Activated CD4-positive, alpha-beta memory T cell treated with anti-CD3 and anti-CD28 coated beads, Interleukin-2, amount 10 ng/mL, durations not matched to agents 7 days and 5 days (primary cell): ENCODE data around the gene RNASE9. TPM values are rescaled to one million over a fixed set of nuclear protein-coding genes. Genes with fewer than 3 reads are reported as not detected.
"Not testable (repeated sequence)": the region's sequence is repeated elsewhere in the genome, so short reads cannot be mapped to it uniquely, and the experiment has no call there.

Source experiments
- CTCF ChIA-PET: fragments of 350-600 bp; sonication (Branson Sonifier 250); formaldehyde crosslinking; loops from one replicate; lab custom pipeline; 2021; ENCODE audit warnings: antibody characterized with exemption, inconsistent platforms; lab: Charles Lee
- POLR2A ChIA-PET: fragments of 350-600 bp; sonication (Branson Sonifier 250); formaldehyde crosslinking; loops from one replicate; lab custom pipeline; 2021; ENCODE audit warnings: antibody characterized with exemption; lab: Charles Lee
- DNase-seq: peaks from one replicate; pipeline ENCODE4 v3.0.0-alpha.2; 2020
- H3K27ac Mint-ChIP-seq: one replicate; pipeline ENCODE4 v1.8.0; 2021; ENCODE audit warnings: mild to moderate bottlenecking, mixed read lengths
- H3K27me3 Mint-ChIP-seq: one replicate; pipeline ENCODE4 v1.8.0; 2021; ENCODE audit warnings: mixed read lengths
- H3K36me3 Mint-ChIP-seq: one replicate; pipeline ENCODE4 v1.8.0; 2021; ENCODE audit warnings: low read depth, mixed read lengths
- H3K4me1 Mint-ChIP-seq: one replicate; pipeline ENCODE4 v1.8.0; 2021; ENCODE audit warnings: mixed read lengths
- H3K4me3 Mint-ChIP-seq: one replicate; pipeline ENCODE4 v1.8.0; 2021; ENCODE audit warnings: mild to moderate bottlenecking, mixed read lengths
- H3K9me3 Mint-ChIP-seq: one replicate; pipeline ENCODE4 v1.8.0; 2021; ENCODE audit warnings: mixed read lengths
- total RNA-seq, 2 experiments: library from RNA; stranded (reverse); gene quantifications; one replicate each; pipeline ENCODE4 v1.2.3, GENCODE V29; 2021

Gene RNASE9
- total RNA-seq, 2 experiments from 2014 or later = not detected

GRCh38 chr14:20568393-20568792, 7.5 kb upstream of the RNASE9 start:
- no peak overlapping the region for H3K27ac Mint-ChIP-seq
- H3K36me3 Mint-ChIP-seq = peaks cover 4% of the 10 kb centered on the region
- ChIA-PET POLR2A (no interaction called here), CTCF (no interaction called here)
- no peaks in the 10 kb centered on the region for H3K27me3 Mint-ChIP-seq
- H3K4me1 Mint-ChIP-seq = no peaks in the 10 kb centered on the region
- peaks cover 7% of the 10 kb centered on the region for H3K9me3 Mint-ChIP-seq
- DNase-seq = no peak
- H3K4me3 Mint-ChIP-seq = no peak overlapping the region

- H3K36me3 Mint-ChIP-seq, POLR2A ChIA-PET, H3K4me1 Mint-ChIP-seq, CTCF ChIA-PET, H3K4me3 Mint-ChIP-seq, H3K9me3 Mint-ChIP-seq, DNase-seq, H3K27me3 Mint-ChIP-seq, H3K27ac Mint-ChIP-seq: not testable (repeated sequence)
These were observed 6.4 kb upstream of the RNASE9 start for GRCh38 chr14:20567199-20567598.

- Mint-ChIP-seq H3K36me3 (peaks cover 4% of the 10 kb centered on the region), H3K4me1 (no peaks in the 10 kb centered on the region), H3K27ac (no peak overlapping the region), H3K27me3 (peaks cover 2% of the 10 kb centered on the region), H3K9me3 (peaks cover 5% of the 10 kb centered on the region), H3K4me3 (no peak overlapping the region)
- ChIA-PET CTCF (no interaction called here), POLR2A (no interaction called here)
- DNase-seq = no peak
These were observed 3.7 kb upstream of the RNASE9 start for GRCh38 chr14:20564501-20564997.

GRCh38 chr14:20563971-20564370, 3.1 kb upstream of the RNASE9 start:
- Mint-ChIP-seq H3K9me3 (peaks cover 5% of the 10 kb centered on the region), H3K36me3 (peaks cover 4% of the 10 kb centered on the region), H3K27me3 (peaks cover 2% of the 10 kb centered on the region), H3K27ac (no peak overlapping the region), H3K4me1 (no peaks in the 10 kb centered on the region), H3K4me3 (no peak overlapping the region)
- CTCF ChIA-PET = interaction anchor here (0.6 kb wide), 1 partner anchor 45 kb away, joined by 5 read pairs; no protein-coding TSS in a partner anchor
- DNase-seq = no peak
- POLR2A ChIA-PET = no interaction called here

- POLR2A ChIA-PET = no interaction called here
- CTCF ChIA-PET = no interaction called here
- Mint-ChIP-seq H3K9me3 (no peaks in the 10 kb centered on the region), H3K4me1 (no peaks in the 10 kb centered on the region), H3K36me3 (no peaks in the 10 kb centered on the region), H3K27me3 (peaks cover 2% of the 10 kb centered on the region), H3K4me3 (no peak overlapping the region), H3K27ac (no peak overlapping the region)
- no peak for DNase-seq
These were observed 1.4 kb downstream of the RNASE9 start for GRCh38 chr14:20559461-20559904.

GRCh38 chr14:20557212-20557542, 3.7 kb downstream of the RNASE9 start:
- CTCF ChIA-PET = no interaction called here
- Mint-ChIP-seq H3K27ac (no peak overlapping the region), H3K36me3 (no peaks in the 10 kb centered on the region), H3K4me3 (no peak overlapping the region), H3K9me3 (no peaks in the 10 kb centered on the region), H3K4me1 (no peaks in the 10 kb centered on the region), H3K27me3 (peaks cover 4% of the 10 kb centered on the region)
- no peak for DNase-seq
- POLR2A ChIA-PET = no interaction called here

- no peak for DNase-seq
- Mint-ChIP-seq H3K4me1 (no peaks in the 10 kb centered on the region), H3K4me3 (no peak overlapping the region), H3K27ac (no peak overlapping the region), H3K36me3 (no peaks in the 10 kb centered on the region), H3K9me3 (no peaks in the 10 kb centered on the region), H3K27me3 (peaks cover 4% of the 10 kb centered on the region)
- CTCF ChIA-PET = no interaction called here
- POLR2A ChIA-PET = no interaction called here
These were observed 4.2 kb downstream of the RNASE9 start for GRCh38 chr14:20556500-20557211.

- DNase-seq = no peak
- Mint-ChIP-seq H3K4me3 (no peak overlapping the region), H3K27me3 (peaks cover 2% of the 10 kb centered on the region), H3K27ac (no peak overlapping the region), H3K36me3 (no peaks in the 10 kb centered on the region), H3K9me3 (no peaks in the 10 kb centered on the region), H3K4me1 (no peaks in the 10 kb centered on the region)
- ChIA-PET CTCF (no interaction called here), POLR2A (no interaction called here)
These were observed 5.0 kb downstream of the RNASE9 start for GRCh38 chr14:20555845-20556244.

GRCh38 chr14:20553024-20553423, 7.8 kb downstream of the RNASE9 start:
- H3K4me1 Mint-ChIP-seq = no peaks in the 10 kb centered on the region
- H3K9me3 Mint-ChIP-seq = no peaks in the 10 kb centered on the region
- H3K4me3 Mint-ChIP-seq = no peak overlapping the region
- CTCF ChIA-PET = no interaction called here
- H3K27ac Mint-ChIP-seq = no peak overlapping the region
- peaks cover 2% of the 10 kb centered on the region for H3K27me3 Mint-ChIP-seq
- no peak for DNase-seq
- no peaks in the 10 kb centered on the region for H3K36me3 Mint-ChIP-seq
- POLR2A ChIA-PET = no interaction called here

GRCh38 chr14:20551606-20552005, 9.2 kb downstream of the RNASE9 start:
- no peaks in the 10 kb centered on the region for H3K9me3 Mint-ChIP-seq
- H3K4me3 Mint-ChIP-seq = no peak overlapping the region
- H3K27ac Mint-ChIP-seq = no peak overlapping the region
- POLR2A ChIA-PET = interaction anchor here (0.6 kb wide), 1 partner anchor 218 kb away, joined by 3 read pairs; no protein-coding TSS in a partner anchor
- no peaks in the 10 kb centered on the region for H3K4me1 Mint-ChIP-seq
- DNase-seq = no peak
- H3K27me3 Mint-ChIP-seq = peaks cover 2% of the 10 kb centered on the region
- H3K36me3 Mint-ChIP-seq = no peaks in the 10 kb centered on the region
- CTCF ChIA-PET = no interaction called here

GRCh38 chr14:20550926-20551325, 9.9 kb downstream of the RNASE9 start:
- no peak for DNase-seq
- Mint-ChIP-seq H3K36me3 (no peaks in the 10 kb centered on the region), H3K27me3 (peaks cover 3% of the 10 kb centered on the region), H3K4me3 (no peak overlapping the region), H3K9me3 (no peaks in the 10 kb centered on the region), H3K27ac (no peak overlapping the region), H3K4me1 (no peaks in the 10 kb centered on the region)
- POLR2A ChIA-PET = no interaction called here
- CTCF ChIA-PET = no interaction called here

GRCh38 chr14:20548414-20549158, 12.3 kb downstream of the RNASE9 start:
- H3K4me1 Mint-ChIP-seq = no peaks in the 10 kb centered on the region
- H3K27ac Mint-ChIP-seq = no peak overlapping the region
- DNase-seq = no peak
- no peaks in the 10 kb centered on the region for H3K36me3 Mint-ChIP-seq
- CTCF ChIA-PET = no interaction called here
- H3K9me3 Mint-ChIP-seq = no peaks in the 10 kb centered on the region
- POLR2A ChIA-PET = no interaction called here
- H3K27me3 Mint-ChIP-seq = peaks cover 24% of the 10 kb centered on the region
- H3K4me3 Mint-ChIP-seq = no peak overlapping the region

GRCh38 chr14:20546877-20547276, 14.0 kb downstream of the RNASE9 start:
- H3K4me1 Mint-ChIP-seq = no peaks in the 10 kb centered on the region
- DNase-seq = no peak
- H3K27me3 Mint-ChIP-seq = peaks cover 25% of the 10 kb centered on the region
- CTCF ChIA-PET = no interaction called here
- no peaks in the 10 kb centered on the region for H3K36me3 Mint-ChIP-seq
- no peak overlapping the region for H3K27ac Mint-ChIP-seq
- POLR2A ChIA-PET = no interaction called here
- no peak overlapping the region for H3K4me3 Mint-ChIP-seq
- no peaks in the 10 kb centered on the region for H3K9me3 Mint-ChIP-seq
